ENCODE measurements around the gene CDH13. TPM values are rescaled to one million over a fixed set of nuclear protein-coding genes. Genes with fewer than 3 reads are reported as not detected.

Gene CDH13
- polyA plus RNA-seq, 1 donor: 49.6 TPM

- no peak for DNase-seq (ENCODE audit: low read depth)
Observed at GRCh38 chr16:82945420-82946101, 318.8 kb downstream of the CDH13 start.

DNA sequence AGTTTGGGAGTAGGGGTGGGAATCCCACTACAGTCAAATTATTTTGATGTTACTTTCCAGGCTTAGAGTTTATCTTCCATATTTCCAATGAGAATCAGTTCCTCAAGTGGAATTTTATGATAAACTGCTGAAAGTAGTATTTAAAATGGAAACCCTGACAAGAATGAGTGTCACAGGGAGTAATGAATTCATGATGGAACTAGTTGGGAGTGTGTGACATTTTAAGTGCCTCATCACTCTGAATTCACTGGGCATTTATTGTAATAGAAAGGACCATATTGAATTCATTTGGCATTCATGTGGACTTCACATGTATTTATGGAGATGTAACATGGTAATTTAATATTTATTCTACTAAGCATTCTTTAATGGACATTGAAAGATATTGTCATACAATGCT, 320.9 kb downstream of the CDH13 start:
- no peak for DNase-seq (ENCODE audit: low read depth)

DNA sequence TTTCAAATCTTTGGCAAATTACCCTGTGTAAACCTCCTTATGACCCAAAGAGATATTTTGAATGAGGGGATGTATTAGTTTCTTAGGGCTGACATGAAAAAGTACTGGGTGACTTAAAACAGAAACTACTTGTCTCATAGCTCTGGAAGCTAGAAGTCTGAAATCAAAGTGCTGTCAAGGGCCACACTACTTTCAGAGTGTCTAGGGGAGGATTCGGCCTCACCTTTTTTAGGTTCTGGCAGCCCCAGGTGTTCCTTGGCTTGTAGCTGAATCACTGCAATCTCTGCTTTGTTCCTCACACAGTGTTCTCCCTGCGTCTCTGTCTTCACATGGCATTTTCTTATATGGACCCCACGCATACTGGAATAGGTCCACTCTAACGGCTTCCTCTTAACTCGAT, 322.2 kb downstream of the CDH13 start:
- DNase-seq (ENCODE audit: low read depth): no peak

GRCh38 chr16:82953517-82953916, 326.7 kb downstream of the CDH13 start:
- no peak for DNase-seq (ENCODE audit: low read depth)

- no peak for DNase-seq (ENCODE audit: low read depth)
Observed at GRCh38 chr16:82954224-82954929, 327.6 kb downstream of the CDH13 start.

DNA sequence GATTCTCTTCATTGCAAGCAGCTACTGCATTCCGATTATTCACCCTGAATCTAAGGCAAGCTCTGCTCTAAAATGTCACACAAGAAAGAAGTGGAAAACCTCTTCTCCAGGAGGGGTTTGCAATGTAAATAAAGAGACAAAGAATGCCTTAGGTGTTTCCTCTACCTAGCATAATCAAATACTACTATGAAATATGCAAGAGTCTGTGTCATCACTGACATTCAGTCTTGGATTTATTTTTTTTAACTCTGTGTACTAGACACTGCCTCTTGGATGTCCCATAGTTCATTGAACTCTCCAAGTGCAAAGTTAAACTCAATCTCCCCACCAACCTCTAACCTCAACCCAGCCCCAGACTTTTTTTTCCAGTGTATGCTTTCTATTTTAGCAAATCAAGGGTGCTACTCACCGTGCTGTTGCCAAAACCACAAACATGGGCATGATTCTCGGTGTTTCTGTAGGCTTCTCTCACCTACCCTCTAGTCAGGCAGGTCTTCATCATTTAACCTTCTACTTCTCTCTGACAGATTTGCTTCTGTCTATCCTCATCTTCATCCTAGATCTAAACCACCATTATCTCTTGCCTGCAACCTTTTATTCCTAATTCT, 329.1 kb downstream of the CDH13 start:
- DNase-seq (ENCODE audit: low read depth): no peak

DNA sequence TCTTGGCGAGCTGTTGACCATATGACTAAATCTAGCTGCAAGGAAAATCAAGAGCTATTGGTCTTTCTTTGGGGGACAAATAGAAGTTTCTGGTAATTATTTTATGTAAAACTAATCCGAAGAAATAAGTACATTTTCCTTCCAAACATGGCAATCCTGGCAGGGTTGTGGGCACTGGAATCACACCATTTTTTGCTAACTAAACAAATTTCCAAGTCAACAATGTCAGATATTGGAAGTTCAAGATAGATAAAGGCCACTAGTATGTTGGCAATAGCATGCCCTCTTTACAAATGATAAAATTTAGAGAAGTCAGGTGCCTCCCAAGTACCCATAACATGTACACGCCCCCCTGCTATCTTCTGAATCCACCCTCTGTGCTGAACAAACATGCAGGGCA, 330.4 kb downstream of the CDH13 start:
- DNase-seq (ENCODE audit: low read depth): no peak

DNA sequence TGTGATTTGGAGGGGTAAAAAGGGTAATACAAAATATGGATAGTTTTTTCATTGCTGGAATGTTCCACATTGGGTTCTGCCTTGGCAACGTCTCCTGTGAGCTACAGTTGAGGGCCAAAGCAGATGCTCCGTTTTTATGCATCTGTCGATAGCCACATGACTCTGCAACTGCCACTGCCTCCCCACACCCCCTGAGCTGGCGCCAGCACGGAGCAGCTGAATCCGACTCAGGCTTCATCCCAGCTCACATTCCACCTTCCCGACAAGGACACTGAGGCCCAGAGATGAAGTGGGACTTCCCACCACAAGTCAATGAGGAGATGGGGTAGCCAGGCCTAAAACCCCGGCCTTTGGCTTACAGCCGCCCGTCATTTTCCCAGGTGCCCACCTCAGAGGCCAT, 334.1 kb downstream of the CDH13 start:
- no peak for DNase-seq (ENCODE audit: low read depth)

- DNase-seq (ENCODE audit: low read depth): no peak
Observed at GRCh38 chr16:82963653-82964052, 336.9 kb downstream of the CDH13 start.

- DNase-seq (ENCODE audit: low read depth): no peak
Observed at GRCh38 chr16:82965808-82966207, 339.0 kb downstream of the CDH13 start.

DNA sequence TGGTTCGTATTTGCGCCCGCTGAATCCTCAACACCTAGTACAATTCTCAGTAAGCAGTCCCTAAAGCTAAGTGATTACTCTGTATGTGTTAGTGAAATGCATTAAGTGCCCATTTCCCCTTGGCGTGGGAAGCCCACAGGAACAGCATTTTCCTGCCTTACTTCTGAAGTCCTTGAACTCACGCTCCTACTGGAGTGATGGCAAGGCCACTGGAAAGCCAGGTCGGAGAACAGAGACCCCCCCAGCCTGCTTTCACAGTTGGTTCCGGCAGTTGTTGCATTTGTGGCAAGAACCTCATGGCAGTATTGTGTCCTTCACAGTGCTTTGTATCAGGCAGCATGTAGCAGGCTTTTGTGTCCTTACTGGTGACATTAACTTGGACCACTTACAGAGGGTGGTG, 340.7 kb downstream of the CDH13 start:
- DNase-seq (ENCODE audit: low read depth): no peak

DNA sequence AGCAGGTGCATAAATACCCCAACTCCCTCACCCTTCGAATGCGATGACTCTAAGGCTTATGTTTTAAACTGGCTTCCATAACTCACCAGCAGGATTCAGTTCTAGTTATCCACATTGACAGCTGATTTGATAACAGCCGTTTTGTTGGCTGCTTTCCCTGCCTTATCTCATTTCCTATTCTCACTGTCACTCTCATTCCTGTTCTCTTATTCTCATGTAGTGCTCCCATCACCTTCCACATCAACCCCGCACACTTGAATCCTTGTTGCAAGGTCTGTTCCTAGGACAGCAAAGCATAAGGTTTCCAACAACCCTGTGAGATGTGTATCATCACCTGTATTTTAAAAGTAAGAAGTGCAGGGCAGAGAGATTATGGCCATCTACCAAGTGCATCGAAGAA, 344.4 kb downstream of the CDH13 start:
- no peak for DNase-seq (ENCODE audit: low read depth)

DNA sequence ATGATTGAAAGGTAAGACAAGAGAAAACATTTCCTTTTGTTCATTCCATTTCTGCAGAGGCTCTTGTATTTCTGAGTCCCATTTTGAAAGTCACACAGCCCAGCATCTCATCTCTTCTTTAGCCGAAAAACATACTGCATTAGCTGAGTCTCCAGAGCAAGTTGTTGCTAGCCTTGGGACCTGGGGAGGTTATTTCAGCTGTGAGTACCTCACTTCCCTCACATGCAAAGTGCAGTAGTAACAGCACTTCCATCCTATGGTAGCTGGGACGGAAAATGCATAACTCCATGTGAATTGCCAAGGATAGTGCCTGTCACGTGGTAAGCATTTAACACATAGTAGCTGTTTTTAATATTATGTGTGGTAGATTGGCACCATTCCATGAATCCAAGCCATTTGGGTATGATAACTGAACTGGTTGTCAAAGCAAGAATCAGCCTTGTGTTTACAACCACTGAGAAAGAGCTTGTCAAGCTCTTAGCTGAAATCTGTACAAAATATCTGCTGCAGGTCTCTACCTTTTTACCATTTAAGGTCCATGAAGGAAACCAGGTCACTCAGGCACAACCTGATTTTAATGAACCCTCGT, 345.7 kb downstream of the CDH13 start:
- no peak for DNase-seq (ENCODE audit: low read depth)

- DNase-seq (ENCODE audit: low read depth): no peak
Observed at GRCh38 chr16:82979406-82980111, 352.8 kb downstream of the CDH13 start.

DNA sequence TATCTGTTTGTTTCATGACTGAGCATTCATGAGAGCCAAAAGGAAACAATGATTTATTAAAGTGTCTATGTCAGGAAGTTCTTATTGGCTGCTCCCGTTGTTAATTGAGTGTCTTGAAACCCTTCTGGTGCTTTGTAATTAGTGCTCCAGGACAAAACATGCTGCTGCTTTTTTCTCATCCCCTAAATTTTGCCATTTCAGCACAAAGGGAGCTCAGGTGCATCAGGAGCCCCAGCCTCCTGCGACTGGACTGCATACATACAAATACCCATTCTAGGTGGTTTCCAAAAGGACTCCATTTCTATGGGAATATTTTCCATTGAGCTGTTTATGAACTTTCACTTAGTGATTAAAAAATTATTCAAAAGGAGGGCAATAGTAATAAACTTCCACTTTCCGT, 354.0 kb downstream of the CDH13 start:
- DNase-seq (ENCODE audit: low read depth): no peak

DNA sequence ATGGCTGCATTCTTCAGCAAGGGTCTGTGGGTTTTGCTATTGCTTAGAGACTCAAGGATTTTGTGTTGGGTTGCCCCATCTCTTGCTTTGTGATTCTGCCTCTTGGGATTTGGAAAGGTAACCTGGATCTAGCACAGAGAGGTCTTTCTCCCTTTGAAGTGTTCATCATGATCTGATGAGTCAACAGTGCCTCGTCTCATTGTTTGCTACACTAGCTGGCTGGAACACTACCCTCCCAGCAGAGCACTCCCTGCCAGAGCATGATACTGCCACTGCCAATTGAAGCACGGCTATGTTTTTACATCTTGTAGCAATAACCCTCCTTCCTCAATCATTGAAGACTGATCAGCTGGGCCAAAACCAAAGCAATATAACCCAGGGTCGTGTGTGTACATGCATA, 361.0 kb downstream of the CDH13 start:
- no peak for DNase-seq (ENCODE audit: low read depth)

DNA sequence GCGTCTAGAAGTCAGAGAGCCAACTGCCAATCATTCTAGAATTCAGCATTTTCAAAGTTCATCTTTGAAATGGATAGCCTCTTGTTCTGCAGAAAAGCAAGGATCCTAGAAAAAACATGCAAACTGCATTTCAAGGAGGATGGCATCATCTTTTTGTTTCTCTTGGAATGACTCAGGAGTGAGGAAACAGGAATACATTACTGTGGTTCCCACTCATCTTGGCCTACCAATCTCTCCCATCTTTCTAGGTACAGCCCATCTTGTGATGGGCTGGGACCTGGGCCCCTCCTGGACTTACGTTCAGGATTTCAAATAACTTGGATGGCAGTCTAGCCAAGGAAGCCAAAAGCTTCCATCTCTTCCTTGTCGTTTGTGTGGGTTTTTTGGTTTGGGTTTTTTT, 363.4 kb downstream of the CDH13 start:
- no peak for DNase-seq (ENCODE audit: low read depth)

DNA sequence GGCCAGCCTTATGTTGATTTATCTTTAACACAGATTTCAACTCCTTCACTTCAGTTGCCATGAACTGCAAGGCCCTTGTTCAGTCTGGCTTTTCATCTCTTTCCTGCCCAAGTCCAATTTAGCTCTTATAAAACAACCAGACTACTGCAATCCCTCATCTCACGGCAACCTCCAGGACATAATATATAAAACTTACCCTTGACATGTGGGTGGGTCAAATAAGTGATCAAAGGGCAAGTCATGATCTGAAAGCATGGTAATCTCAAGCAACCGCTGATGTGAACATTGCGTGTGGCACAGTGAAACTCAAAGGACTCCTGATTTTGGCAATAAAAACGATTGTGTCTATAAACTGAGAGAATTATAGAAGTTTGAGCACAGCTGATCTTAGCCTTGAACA, 364.6 kb downstream of the CDH13 start:
- no peak for DNase-seq (ENCODE audit: low read depth)

GRCh38 chr16:82991966-82992675, 365.4 kb downstream of the CDH13 start:
- no peak for DNase-seq (ENCODE audit: low read depth)

DNA sequence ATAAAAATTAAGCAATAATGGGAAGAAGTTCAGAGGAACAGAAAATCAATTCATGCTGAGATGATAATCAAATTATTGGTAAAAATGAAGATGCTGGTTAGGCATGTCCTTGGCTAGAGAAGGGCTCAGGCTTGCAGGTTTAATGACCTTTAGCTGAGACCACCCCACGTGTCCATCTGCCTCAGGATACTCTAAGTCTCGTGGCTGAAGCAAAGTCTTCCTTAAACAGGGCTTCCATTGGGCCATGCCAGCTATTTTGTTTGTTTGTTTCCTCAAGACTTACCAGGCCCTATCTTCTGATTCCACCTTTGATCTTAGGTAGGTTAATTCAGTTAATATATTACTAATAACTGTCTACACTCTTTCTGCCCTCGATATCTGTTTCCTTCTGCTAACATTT, 366.0 kb downstream of the CDH13 start:
- DNase-seq (ENCODE audit: low read depth): no peak

DNA sequence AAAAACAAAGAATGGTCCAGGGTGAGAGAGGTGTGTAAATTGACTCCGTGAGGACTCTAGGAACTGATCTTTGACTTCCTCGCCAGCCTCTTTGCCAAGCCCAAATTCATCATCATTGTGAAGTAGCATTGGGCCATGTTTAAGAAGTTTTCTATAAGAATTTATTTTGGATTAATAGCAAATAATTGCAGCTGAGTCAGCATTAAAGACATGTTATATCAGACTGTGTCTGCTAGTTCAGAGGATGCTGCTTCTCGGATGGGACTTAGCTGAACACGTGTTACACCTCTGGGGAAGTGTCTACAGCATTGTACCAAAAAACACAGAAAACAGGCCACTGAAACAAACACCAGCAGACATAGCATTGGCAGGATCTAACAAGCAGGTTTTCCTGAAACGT, 366.6 kb downstream of the CDH13 start:
- no peak for DNase-seq (ENCODE audit: low read depth)

GRCh38 chr16:82993926-82994325, 367.2 kb downstream of the CDH13 start:
- no peak for DNase-seq (ENCODE audit: low read depth)

All from forelimb muscle (tissue), 1 donor.